ENCODE data around the gene IQCM.
A peak's percentile ranks its signal among the peaks of the same experiment; 100 is the strongest.
"Not testable (repeated sequence)": the region's sequence is repeated elsewhere in the genome, so short reads cannot be mapped to it uniquely, and the experiment has no call there.

The IQCM gene

GRCh38 chr4:149398993-149399392, 416.6 kb downstream of the IQCM start:
- DNase-seq (ENCODE audit: low spot score in 2 of 2) = no peak
- H3K27me3 ChIP-seq (ENCODE audit: low read depth) = no peaks in the 10 kb centered on the region
- H3K9me3 ChIP-seq = no peaks in the 10 kb centered on the region
- H3K36me3 ChIP-seq (replicated peaks) = no peaks in the 10 kb centered on the region
- H3K4me1 ChIP-seq = no peaks in the 10 kb centered on the region
- in situ Hi-C loops (cut with MboI; ENCODE audit: low sequenced_read_pairs) = loop anchor here (25.0 kb wide), 1 partner anchor 488 kb away; no protein-coding TSS in a partner anchor
- H3K4me3 ChIP-seq = no peak overlapping the region

GRCh38 chr4:149370785-149371420, 444.7 kb downstream of the IQCM start:
- no peak overlapping the region for H3K4me3 ChIP-seq
- no peaks in the 10 kb centered on the region for H3K27me3 ChIP-seq (ENCODE audit: low read depth)
- peak; percentile 21 to 42 for DNase-seq (ENCODE audit: low spot score in 2 of 2)
- no peaks in the 10 kb centered on the region for H3K4me1 ChIP-seq
- H3K9me3 ChIP-seq = no peaks in the 10 kb centered on the region
- in situ Hi-C loops (cut with MboI; ENCODE audit: low sequenced_read_pairs) = no loop called here
- no peaks in the 10 kb centered on the region for H3K36me3 ChIP-seq (replicated peaks)

- no peak for DNase-seq (ENCODE audit: low spot score in 2 of 2)
- Histone ChIP-seq H3K4me1 (no peaks in the 10 kb centered on the region), H3K27me3 (ENCODE audit: low read depth) (no peaks in the 10 kb centered on the region), H3K36me3 (replicated peaks) (no peaks in the 10 kb centered on the region), H3K4me3 (no peak overlapping the region), H3K9me3 (no peaks in the 10 kb centered on the region)
- in situ Hi-C loops (cut with MboI; ENCODE audit: low sequenced_read_pairs) = no loop called here
These were observed 445.6 kb downstream of the IQCM start for GRCh38 chr4:149370002-149370401.

- Histone ChIP-seq H3K9me3 (no peaks in the 10 kb centered on the region), H3K27me3 (ENCODE audit: low read depth) (no peaks in the 10 kb centered on the region), H3K4me3 (no peak overlapping the region), H3K4me1 (no peaks in the 10 kb centered on the region), H3K36me3 (replicated peaks) (no peaks in the 10 kb centered on the region)
- no peak for DNase-seq (ENCODE audit: low spot score in 2 of 2)
- in situ Hi-C loops (cut with MboI; ENCODE audit: low sequenced_read_pairs) = no loop called here
These were observed 462.4 kb downstream of the IQCM start for GRCh38 chr4:149353241-149353640.

- DNase-seq (ENCODE audit: low spot score in 2 of 2) = no peak
- no peaks in the 10 kb centered on the region for H3K36me3 ChIP-seq (replicated peaks)
- in situ Hi-C loops (cut with MboI; ENCODE audit: low sequenced_read_pairs) = no loop called here
- no peak overlapping the region for H3K4me3 ChIP-seq
- no peaks in the 10 kb centered on the region for H3K4me1 ChIP-seq
- H3K9me3 ChIP-seq = no peaks in the 10 kb centered on the region
- H3K27me3 ChIP-seq (ENCODE audit: low read depth) = no peaks in the 10 kb centered on the region
These were observed 466.1 kb downstream of the IQCM start for GRCh38 chr4:149349541-149349940.

- Histone ChIP-seq H3K4me1 (no peaks in the 10 kb centered on the region), H3K4me3 (no peak overlapping the region), H3K9me3 (no peaks in the 10 kb centered on the region), H3K27me3 (ENCODE audit: low read depth) (no peaks in the 10 kb centered on the region), H3K36me3 (replicated peaks) (no peaks in the 10 kb centered on the region)
- in situ Hi-C loops (cut with MboI; ENCODE audit: low sequenced_read_pairs) = no loop called here
- DNase-seq (ENCODE audit: low spot score in 2 of 2) = no peak
These were observed 468.5 kb downstream of the IQCM start for GRCh38 chr4:149347139-149347538.

GRCh38 chr4:149345424-149345823, 470.2 kb downstream of the IQCM start:
- DNase-seq (ENCODE audit: low spot score in 2 of 2) = no peak
- H3K4me1 ChIP-seq = no peaks in the 10 kb centered on the region
- no peaks in the 10 kb centered on the region for H3K27me3 ChIP-seq (ENCODE audit: low read depth)
- H3K9me3 ChIP-seq = no peaks in the 10 kb centered on the region
- H3K36me3 ChIP-seq (replicated peaks) = no peaks in the 10 kb centered on the region
- H3K4me3 ChIP-seq = no peak overlapping the region
- in situ Hi-C loops (cut with MboI; ENCODE audit: low sequenced_read_pairs) = no loop called here

- DNase-seq (ENCODE audit: low spot score in 2 of 2) = no peak
- H3K36me3 ChIP-seq (replicated peaks) = no peaks in the 10 kb centered on the region
- H3K4me3 ChIP-seq = no peak overlapping the region
- in situ Hi-C loops (cut with MboI; ENCODE audit: low sequenced_read_pairs) = no loop called here
- H3K4me1 ChIP-seq = no peaks in the 10 kb centered on the region
- no peaks in the 10 kb centered on the region for H3K27me3 ChIP-seq (ENCODE audit: low read depth)
- no peaks in the 10 kb centered on the region for H3K9me3 ChIP-seq
These were observed 471.2 kb downstream of the IQCM start for GRCh38 chr4:149344436-149344835.

- H3K36me3 ChIP-seq (replicated peaks) = no peaks in the 10 kb centered on the region
- H3K4me1 ChIP-seq = no peaks in the 10 kb centered on the region
- no peaks in the 10 kb centered on the region for H3K27me3 ChIP-seq (ENCODE audit: low read depth)
- DNase-seq (ENCODE audit: low spot score in 2 of 2) = no peak
- in situ Hi-C loops (cut with MboI; ENCODE audit: low sequenced_read_pairs) = no loop called here
- no peak overlapping the region for H3K4me3 ChIP-seq
- no peaks in the 10 kb centered on the region for H3K9me3 ChIP-seq
These were observed 472.0 kb downstream of the IQCM start for GRCh38 chr4:149343614-149344013.

- H3K4me3 ChIP-seq; H3K9me3 ChIP-seq; H3K27me3 ChIP-seq (ENCODE audit: low read depth); H3K4me1 ChIP-seq; DNase-seq (ENCODE audit: low spot score in 2 of 2); in situ Hi-C loops (cut with MboI; ENCODE audit: low sequenced_read_pairs); H3K36me3 ChIP-seq (replicated peaks): not testable (repeated sequence)
These were observed 474.5 kb downstream of the IQCM start for GRCh38 chr4:149341117-149341516.

GRCh38 chr4:149328161-149328560, 487.5 kb downstream of the IQCM start:
- DNase-seq (ENCODE audit: low spot score in 2 of 2) = no peak
- Histone ChIP-seq H3K4me1 (no peaks in the 10 kb centered on the region), H3K9me3 (no peaks in the 10 kb centered on the region), H3K36me3 (replicated peaks) (no peaks in the 10 kb centered on the region), H3K4me3 (no peak overlapping the region), H3K27me3 (ENCODE audit: low read depth) (no peaks in the 10 kb centered on the region)
- in situ Hi-C loops (cut with MboI; ENCODE audit: low sequenced_read_pairs) = no loop called here

- DNase-seq (ENCODE audit: low spot score in 2 of 2) = no peak
These were observed 493.4 kb downstream of the IQCM start for GRCh38 chr4:149322203-149322602.

GRCh38 chr4:149321438-149321837, 494.2 kb downstream of the IQCM start:
- no peak overlapping the region for H3K4me3 ChIP-seq
- DNase-seq (ENCODE audit: low spot score in 2 of 2) = no peak
- no peaks in the 10 kb centered on the region for H3K4me1 ChIP-seq
- no peaks in the 10 kb centered on the region for H3K9me3 ChIP-seq
- no peaks in the 10 kb centered on the region for H3K27me3 ChIP-seq (ENCODE audit: low read depth)
- H3K36me3 ChIP-seq (replicated peaks) = no peaks in the 10 kb centered on the region
- in situ Hi-C loops (cut with MboI; ENCODE audit: low sequenced_read_pairs) = no loop called here

More at GRCh38 chr4:149322203-149322602, 493.4 kb downstream of the IQCM start:
- Histone ChIP-seq H3K27me3 (ENCODE audit: low read depth) (no peaks in the 10 kb centered on the region), H3K9me3 (no peaks in the 10 kb centered on the region), H3K36me3 (replicated peaks) (no peaks in the 10 kb centered on the region), H3K4me3 (no peak overlapping the region), H3K4me1 (no peaks in the 10 kb centered on the region)
- in situ Hi-C loops (cut with MboI; ENCODE audit: low sequenced_read_pairs) = no loop called here

- in situ Hi-C loops (cut with MboI; ENCODE audit: low sequenced_read_pairs) = no loop called here
- no peak overlapping the region for H3K4me3 ChIP-seq
These were observed 504.6 kb downstream of the IQCM start for GRCh38 chr4:149311076-149311475.

GRCh38 chr4:149306537-149306936, 509.1 kb downstream of the IQCM start:
- no peak for DNase-seq (ENCODE audit: low spot score in 2 of 2)
- Histone ChIP-seq H3K4me1 (no peaks in the 10 kb centered on the region), H3K27me3 (ENCODE audit: low read depth) (no peaks in the 10 kb centered on the region), H3K36me3 (replicated peaks) (no peaks in the 10 kb centered on the region), H3K9me3 (no peaks in the 10 kb centered on the region), H3K4me3 (no peak overlapping the region)
- in situ Hi-C loops (cut with MboI; ENCODE audit: low sequenced_read_pairs) = no loop called here

More at GRCh38 chr4:149311076-149311475, 504.6 kb downstream of the IQCM start:
- Histone ChIP-seq H3K4me1 (no peaks in the 10 kb centered on the region), H3K9me3 (no peaks in the 10 kb centered on the region), H3K36me3 (replicated peaks) (no peaks in the 10 kb centered on the region), H3K27me3 (ENCODE audit: low read depth) (no peaks in the 10 kb centered on the region)
- no peak for DNase-seq (ENCODE audit: low spot score in 2 of 2)

All from HAP-1 (cell line).